ENCODE measurements around the gene KYAT1. TPM values are rescaled to one million over a fixed set of nuclear protein-coding genes. Genes with fewer than 3 reads are reported as not detected.

The KYAT1 gene
- total and polyA plus RNA-seq, 2 of the 13 experiments (the other 11 are each of a cell fraction or from before 2014, with no cell fraction given) = 9.2 to 46.5 TPM

DNA sequence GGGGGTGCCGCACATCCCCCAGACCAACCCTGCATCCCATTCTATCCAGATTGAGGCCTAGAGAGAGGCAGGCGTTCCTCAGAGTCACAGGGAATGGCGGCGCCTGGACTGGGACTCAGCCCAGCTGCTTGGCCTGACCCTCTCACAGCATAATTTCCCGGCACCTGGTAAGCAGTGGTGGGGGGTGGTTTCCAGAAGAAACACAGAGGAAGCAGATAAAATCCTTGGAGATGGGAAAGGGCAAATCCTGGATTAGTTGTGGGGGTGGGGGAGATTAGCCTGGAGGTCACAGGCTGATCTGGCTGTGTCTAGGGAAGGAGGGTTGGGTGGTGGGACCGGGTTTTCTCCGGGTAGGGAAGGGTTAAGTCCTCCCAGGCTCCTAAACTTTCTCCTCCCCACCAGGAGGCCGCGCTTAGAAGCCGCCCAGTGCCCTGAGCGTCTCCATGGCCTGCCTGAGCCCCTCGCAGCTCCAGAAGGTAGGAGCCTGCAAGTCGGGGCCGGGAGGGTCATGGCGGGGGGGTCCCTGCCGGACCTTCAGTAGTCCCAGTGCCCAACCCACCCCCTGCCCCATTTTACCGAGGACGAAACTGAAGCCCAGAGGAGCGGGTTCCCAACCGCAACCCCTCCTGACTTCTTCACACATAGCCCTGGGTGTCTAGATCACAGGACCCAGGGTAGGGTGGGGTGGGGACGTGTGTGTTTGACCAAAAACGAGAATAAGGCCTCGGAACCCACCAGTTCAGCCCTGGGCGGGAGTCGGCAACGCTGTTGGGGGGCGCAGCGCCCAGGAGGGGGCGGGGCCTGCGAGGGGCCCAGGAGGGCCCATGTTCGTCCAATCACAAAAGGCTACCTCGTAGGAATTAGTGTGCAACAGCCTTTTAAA is 40.4 kb upstream of the KYAT1 start (continued):
- 0 out of 2 replicates have a peak, but pooled peaks have one; percentile 27 for TF ChIP-seq ZNF335 (CRISPR knock-in tag; IDR thresholded peaks at IDR 0.05)
- TF ChIP-seq, protein P1, sequence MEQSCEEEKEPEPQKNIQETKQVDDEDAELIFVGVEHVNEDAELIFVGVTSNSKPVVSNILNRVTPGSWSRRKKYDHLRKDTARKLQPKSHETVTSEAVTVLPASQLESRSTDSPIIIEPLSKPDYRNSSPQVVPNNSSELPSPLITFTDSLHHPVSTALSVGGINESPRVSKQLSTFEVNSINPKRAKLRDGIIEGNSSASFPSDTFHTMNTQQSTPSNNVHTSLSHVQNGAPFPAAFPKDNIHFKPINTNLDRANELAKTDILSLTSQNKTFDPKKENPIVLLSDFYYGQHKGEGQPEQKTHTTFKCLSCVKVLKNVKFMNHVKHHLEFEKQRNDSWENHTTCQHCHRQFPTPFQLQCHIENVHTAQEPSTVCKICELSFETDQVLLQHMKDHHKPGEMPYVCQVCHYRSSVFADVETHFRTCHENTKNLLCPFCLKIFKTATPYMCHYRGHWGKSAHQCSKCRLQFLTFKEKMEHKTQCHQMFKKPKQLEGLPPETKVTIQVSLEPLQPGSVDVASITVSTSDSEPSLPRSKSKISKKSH (CRISPR knock-in tag; IDR thresholded peaks at IDR 0.05; ENCODE audit: borderline replicate concordance) = no peak
- TF ChIP-seq KLF12 (CRISPR knock-in tag; IDR thresholded peaks at IDR 0.05; ENCODE audit: borderline replicate concordance) = no peak
- TF ChIP-seq, protein P2, sequence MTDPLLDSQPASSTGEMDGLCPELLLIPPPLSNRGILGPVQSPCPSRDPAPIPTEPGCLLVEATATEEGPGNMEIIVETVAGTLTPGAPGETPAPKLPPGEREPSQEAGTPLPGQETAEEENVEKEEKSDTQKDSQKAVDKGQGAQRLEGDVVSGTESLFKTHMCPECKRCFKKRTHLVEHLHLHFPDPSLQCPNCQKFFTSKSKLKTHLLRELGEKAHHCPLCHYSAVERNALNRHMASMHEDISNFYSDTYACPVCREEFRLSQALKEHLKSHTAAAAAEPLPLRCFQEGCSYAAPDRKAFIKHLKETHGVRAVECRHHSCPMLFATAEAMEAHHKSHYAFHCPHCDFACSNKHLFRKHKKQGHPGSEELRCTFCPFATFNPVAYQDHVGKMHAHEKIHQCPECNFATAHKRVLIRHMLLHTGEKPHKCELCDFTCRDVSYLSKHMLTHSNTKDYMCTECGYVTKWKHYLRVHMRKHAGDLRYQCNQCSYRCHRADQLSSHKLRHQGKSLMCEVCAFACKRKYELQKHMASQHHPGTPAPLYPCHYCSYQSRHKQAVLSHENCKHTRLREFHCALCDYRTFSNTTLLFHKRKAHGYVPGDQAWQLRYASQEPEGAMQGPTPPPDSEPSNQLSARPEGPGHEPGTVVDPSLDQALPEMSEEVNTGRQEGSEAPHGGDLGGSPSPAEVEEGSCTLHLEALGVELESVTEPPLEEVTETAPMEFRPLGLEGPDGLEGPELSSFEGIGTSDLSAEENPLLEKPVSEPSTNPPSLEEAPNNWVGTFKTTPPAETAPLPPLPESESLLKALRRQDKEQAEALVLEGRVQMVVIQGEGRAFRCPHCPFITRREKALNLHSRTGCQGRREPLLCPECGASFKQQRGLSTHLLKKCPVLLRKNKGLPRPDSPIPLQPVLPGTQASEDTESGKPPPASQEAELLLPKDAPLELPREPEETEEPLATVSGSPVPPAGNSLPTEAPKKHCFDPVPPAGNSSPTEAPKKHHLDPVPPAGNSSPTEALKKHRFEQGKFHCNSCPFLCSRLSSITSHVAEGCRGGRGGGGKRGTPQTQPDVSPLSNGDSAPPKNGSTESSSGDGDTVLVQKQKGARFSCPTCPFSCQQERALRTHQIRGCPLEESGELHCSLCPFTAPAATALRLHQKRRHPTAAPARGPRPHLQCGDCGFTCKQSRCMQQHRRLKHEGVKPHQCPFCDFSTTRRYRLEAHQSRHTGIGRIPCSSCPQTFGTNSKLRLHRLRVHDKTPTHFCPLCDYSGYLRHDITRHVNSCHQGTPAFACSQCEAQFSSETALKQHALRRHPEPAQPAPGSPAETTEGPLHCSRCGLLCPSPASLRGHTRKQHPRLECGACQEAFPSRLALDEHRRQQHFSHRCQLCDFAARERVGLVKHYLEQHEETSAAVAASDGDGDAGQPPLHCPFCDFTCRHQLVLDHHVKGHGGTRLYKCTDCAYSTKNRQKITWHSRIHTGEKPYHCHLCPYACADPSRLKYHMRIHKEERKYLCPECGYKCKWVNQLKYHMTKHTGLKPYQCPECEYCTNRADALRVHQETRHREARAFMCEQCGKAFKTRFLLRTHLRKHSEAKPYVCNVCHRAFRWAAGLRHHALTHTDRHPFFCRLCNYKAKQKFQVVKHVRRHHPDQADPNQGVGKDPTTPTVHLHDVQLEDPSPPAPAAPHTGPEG (CRISPR knock-in tag; IDR thresholded peaks at IDR 0.05) = peak; percentile 6; the same call in 1 of the 2 replicates
- no peak for TF ChIP-seq NFKBIZ (CRISPR knock-in tag; IDR thresholded peaks at IDR 0.05)
- TF ChIP-seq THRA (CRISPR knock-in tag; IDR thresholded peaks at IDR 0.05; ENCODE audit: borderline replicate concordance) = no peak
- TF ChIP-seq, protein P3, sequence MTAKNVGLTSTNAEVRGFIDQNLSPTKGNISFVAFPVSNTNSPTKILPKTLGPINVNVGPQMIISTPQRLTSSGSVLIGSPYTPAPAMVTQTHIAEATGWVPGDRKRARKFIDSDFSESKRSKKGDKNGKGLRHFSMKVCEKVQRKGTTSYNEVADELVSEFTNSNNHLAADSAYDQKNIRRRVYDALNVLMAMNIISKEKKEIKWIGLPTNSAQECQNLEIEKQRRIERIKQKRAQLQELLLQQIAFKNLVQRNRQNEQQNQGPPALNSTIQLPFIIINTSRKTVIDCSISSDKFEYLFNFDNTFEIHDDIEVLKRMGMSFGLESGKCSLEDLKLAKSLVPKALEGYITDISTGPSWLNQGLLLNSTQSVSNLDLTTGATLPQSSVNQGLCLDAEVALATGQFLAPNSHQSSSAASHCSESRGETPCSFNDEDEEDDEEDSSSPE (CRISPR knock-in tag; IDR thresholded peaks at IDR 0.05) = 0 out of 2 replicates have a peak, but pooled peaks have one; percentile 22
- TF ChIP-seq RBFOX2 (IDR thresholded peaks at IDR 0.05; ENCODE audit: low read depth, low read length) = peak; percentile 73
- 0 out of 2 replicates have a peak, but pooled peaks have one; percentile 46 for TF ChIP-seq ERF (CRISPR knock-in tag; IDR thresholded peaks at IDR 0.05)
- TF ChIP-seq, protein P4, sequence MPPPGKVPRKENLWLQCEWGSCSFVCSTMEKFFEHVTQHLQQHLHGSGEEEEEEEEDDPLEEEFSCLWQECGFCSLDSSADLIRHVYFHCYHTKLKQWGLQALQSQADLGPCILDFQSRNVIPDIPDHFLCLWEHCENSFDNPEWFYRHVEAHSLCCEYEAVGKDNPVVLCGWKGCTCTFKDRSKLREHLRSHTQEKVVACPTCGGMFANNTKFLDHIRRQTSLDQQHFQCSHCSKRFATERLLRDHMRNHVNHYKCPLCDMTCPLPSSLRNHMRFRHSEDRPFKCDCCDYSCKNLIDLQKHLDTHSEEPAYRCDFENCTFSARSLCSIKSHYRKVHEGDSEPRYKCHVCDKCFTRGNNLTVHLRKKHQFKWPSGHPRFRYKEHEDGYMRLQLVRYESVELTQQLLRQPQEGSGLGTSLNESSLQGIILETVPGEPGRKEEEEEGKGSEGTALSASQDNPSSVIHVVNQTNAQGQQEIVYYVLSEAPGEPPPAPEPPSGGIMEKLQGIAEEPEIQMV (CRISPR knock-in tag; IDR thresholded peaks at IDR 0.05; ENCODE audit: low read depth) = no peak
- TF ChIP-seq BRD4 (CRISPR knock-in tag; IDR thresholded peaks at IDR 0.05) = peak; percentile 59; the same call in 1 of the 2 replicates
- TF ChIP-seq NR2F2 (IDR thresholded peaks at IDR 0.05; ENCODE audit: borderline replicate concordance, low read depth) = no peak
- TF ChIP-seq ZBTB7B (CRISPR knock-in tag; IDR thresholded peaks at IDR 0.05) = peak; percentile 80
- no peak for TF ChIP-seq CBX2 (IDR thresholded peaks at IDR 0.05; ENCODE audit: low read depth, low read length)
- no peak for TF ChIP-seq CBX2 (CRISPR knock-in tag; IDR thresholded peaks at IDR 0.05; ENCODE audit: low read depth)
- peak; percentile 77 for TF ChIP-seq ZFY (CRISPR knock-in tag; IDR thresholded peaks at IDR 0.05)
- peak; percentile 67 for TF ChIP-seq ZFX (CRISPR knock-in tag; IDR thresholded peaks at IDR 0.05; ENCODE audit: low read depth)
